Erythroblast (primary cell): ENCODE results near the gene CCDC106.

ENCODE experiments used
- GATA1 ChIP-seq: IDR thresholded peaks from 2 replicates; pipeline ENCODE4 v1.6.1; 2011; ENCODE audit warnings: low read depth, mild to moderate bottlenecking, control low read depth, low read length, moderate library complexity
- POLR2A ChIP-seq: IDR thresholded peaks from 2 replicates; pipeline ENCODE4 v1.6.1; 2011; ENCODE audit warnings: mild to moderate bottlenecking, low read length

DNA sequence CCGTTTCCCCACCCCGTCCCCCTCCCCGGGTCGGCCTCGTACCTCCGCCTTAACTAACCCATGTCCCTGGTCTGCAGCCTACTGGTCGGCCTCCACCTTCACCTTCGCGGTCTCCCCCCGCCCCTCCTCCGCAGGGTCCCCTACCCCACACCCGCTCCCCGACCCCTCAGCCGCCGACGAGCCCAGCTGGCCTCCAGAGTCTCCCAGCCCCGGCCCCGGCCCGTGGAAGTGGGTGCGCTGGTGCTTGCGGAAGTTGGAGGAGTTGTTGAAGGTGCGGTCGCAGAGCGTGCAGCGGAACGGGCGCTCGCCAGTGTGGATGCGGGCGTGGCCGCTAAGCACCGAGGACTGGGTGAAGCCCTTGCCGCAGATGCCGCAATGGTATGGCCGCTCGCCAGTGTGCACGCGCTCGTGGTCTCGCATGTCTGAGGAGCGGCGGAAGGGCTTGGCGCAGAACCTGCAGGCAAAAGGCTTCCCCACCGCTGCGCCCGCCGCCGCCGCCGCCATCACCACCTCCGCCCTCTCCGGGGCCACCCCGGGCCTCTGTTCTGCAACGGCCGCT is 26.3 kb upstream of the CCDC106 start:
- TF ChIP-seq POLR2A (no peak), GATA1 (no peak)
